Cardiac fibroblast (primary cell): ENCODE results near the gene ZNF408.

Source experiments
- DNase-seq, 2 donors: peaks; one replicate each; pipeline versions ENCODE4 v3.0.0 to v3.0.0-alpha.2; 2010; ENCODE audit warnings: low read depth in 2 of 2
- H3K4me3 ChIP-seq, 2 donors: replicated peaks in 1 of 2; 1 replicate in 1 of 2; 2 replicates in 1 of 2; pipeline ENCODE4 v1.5.1; 2011; ENCODE audit warnings: low read depth in 2 of 2, low read length in 2 of 2, mild to moderate bottlenecking in 2 of 2, moderate library complexity in 1 of 2
- TF ChIP-seq, protein P1 (sequence below): IDR thresholded peaks from one replicate; pipeline ENCODE4 v1.5.1; 2011; ENCODE audit warnings: low read depth, mild to moderate bottlenecking, low read length, inconsistent platforms

Gene ZNF408

DNA sequence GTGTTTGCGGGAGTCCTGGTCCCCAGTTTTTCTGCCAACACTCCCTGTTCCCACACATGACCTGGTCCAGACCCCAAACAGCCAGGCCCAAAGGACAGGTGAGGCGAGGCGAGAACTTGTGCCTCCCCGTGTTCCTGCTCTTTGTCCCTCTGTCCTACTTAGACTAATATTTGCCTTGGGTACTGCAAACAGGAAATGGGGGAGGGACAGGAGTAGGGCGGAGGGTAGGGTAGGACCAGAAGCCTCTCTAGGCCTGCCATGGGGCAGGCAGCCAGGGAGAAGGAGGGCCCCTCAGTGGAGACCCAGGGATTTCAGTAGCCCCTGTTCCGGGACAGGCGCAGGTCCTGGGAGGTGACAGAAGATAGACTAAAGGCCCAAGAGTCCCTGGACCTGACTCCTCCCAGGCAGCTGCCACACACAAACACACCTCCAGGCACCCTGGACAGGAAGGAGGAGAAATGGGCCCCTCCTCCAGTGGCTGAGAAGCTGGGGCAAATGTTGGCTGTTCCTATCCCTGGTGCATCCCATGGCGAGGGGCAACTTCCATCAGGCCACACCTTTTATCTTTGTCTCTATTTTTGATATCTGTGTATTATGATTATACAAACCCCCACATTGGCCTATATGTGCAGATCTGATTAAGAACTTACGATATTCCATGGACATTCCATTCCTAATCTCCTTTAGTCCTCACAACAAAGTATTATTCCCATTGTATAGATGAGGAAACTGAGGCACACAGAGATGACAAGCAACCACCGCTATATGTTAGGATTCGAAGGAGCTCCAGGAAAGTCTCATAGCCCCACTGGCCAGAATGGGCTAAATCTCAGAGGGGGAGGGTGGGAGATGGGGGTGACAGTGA is 17.6 kb downstream of the ZNF408 start:
- H3K4me3 ChIP-seq, result no peak overlapping the region
- DNase-seq, result peak; percentile 28 to 41
- TF ChIP-seq, protein P1, sequence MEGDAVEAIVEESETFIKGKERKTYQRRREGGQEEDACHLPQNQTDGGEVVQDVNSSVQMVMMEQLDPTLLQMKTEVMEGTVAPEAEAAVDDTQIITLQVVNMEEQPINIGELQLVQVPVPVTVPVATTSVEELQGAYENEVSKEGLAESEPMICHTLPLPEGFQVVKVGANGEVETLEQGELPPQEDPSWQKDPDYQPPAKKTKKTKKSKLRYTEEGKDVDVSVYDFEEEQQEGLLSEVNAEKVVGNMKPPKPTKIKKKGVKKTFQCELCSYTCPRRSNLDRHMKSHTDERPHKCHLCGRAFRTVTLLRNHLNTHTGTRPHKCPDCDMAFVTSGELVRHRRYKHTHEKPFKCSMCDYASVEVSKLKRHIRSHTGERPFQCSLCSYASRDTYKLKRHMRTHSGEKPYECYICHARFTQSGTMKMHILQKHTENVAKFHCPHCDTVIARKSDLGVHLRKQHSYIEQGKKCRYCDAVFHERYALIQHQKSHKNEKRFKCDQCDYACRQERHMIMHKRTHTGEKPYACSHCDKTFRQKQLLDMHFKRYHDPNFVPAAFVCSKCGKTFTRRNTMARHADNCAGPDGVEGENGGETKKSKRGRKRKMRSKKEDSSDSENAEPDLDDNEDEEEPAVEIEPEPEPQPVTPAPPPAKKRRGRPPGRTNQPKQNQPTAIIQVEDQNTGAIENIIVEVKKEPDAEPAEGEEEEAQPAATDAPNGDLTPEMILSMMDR, result no peak

GRCh38 chr11:46719048-46719542 is 18.3 kb downstream of the ZNF408 start, which contains the start of gene F2:
F2 (plus strand) TSS chr11:46719213; CDS start chr11:46719236, 23 bp downstream.
- no peak for DNase-seq
- TF ChIP-seq, protein P1, result no peak
- no peak within 1 kb of the TSS for H3K4me3 ChIP-seq

GRCh38 chr11:46719543-46720218 is 18.9 kb downstream of the ZNF408 start:
- no peak overlapping the region for H3K4me3 ChIP-seq
- DNase-seq, result no peak
- TF ChIP-seq, protein P1, result no peak

- TF ChIP-seq, protein P1, result no peak
- DNase-seq, result no peak
- no peak overlapping the region for H3K4me3 ChIP-seq
Measured at GRCh38 chr11:46721286-46721685, 20.5 kb downstream of the ZNF408 start.

- no peak for DNase-seq
- H3K4me3 ChIP-seq, result no peak overlapping the region
- TF ChIP-seq, protein P1, result no peak
Measured at GRCh38 chr11:46722566-46723358, 21.9 kb downstream of the ZNF408 start.

DNA sequence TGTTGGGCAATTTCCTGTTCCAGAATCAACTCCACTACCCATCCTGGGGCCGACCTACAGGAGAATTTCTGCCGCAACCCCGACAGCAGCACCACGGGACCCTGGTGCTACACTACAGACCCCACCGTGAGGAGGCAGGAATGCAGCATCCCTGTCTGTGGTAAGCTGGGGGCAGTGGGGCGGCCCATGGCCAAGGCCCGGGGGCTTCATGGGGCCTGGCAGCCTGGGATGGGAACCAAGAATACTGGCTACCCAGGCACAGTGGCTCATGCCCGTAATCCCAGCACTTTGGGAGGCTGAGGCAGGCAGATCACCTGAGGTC is 22.5 kb downstream of the ZNF408 start:
- no peak overlapping the region for H3K4me3 ChIP-seq
- TF ChIP-seq, protein P1, result no peak
- no peak for DNase-seq
